Measurements from ENCODE around the gene CRYBG3.

Gene CRYBG3

DNA sequence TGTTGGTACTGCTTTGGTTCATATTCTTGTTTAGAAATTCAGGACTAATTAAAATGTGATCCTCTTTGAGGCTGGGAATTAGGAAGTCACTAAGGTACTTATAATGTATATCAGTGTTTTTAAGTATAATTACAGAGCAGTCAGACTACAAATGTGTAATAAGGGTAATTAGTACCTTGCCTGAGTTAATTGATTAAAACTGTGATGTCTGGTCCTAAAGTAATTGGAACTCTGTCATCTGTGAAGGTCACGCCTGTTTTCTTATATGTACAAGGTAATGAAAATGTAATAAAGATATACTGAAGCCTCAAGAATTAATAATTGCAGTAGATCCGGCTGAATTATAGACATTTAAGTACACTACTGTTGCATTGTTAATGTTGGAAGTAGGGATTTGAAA is 117.6 kb downstream of the CRYBG3 start:
- TF ChIP-seq, protein P1, sequence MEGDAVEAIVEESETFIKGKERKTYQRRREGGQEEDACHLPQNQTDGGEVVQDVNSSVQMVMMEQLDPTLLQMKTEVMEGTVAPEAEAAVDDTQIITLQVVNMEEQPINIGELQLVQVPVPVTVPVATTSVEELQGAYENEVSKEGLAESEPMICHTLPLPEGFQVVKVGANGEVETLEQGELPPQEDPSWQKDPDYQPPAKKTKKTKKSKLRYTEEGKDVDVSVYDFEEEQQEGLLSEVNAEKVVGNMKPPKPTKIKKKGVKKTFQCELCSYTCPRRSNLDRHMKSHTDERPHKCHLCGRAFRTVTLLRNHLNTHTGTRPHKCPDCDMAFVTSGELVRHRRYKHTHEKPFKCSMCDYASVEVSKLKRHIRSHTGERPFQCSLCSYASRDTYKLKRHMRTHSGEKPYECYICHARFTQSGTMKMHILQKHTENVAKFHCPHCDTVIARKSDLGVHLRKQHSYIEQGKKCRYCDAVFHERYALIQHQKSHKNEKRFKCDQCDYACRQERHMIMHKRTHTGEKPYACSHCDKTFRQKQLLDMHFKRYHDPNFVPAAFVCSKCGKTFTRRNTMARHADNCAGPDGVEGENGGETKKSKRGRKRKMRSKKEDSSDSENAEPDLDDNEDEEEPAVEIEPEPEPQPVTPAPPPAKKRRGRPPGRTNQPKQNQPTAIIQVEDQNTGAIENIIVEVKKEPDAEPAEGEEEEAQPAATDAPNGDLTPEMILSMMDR (IDR thresholded peaks at IDR 0.05): no peak

DNA sequence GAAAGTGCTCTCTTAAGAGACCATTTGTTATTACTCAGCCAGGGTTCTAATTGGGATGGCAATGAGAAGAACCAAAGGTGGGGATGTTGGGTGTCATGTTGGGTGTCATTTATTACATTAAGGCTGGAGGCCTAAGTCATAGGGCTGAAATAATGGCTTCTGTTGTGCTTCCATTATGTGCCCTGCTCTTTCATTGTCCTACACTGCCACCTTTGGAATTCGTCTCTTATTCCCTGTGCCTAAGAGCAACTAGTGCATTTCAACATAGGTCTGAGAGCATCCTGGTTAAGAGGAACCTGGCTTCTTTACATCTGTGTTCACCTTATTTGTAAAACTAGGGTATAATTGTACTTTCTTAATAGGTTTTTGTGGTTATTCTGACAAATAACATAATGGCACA is 118.2 kb downstream of the CRYBG3 start:
- TF ChIP-seq, protein P1 (IDR thresholded peaks at IDR 0.05): no peak

DNA sequence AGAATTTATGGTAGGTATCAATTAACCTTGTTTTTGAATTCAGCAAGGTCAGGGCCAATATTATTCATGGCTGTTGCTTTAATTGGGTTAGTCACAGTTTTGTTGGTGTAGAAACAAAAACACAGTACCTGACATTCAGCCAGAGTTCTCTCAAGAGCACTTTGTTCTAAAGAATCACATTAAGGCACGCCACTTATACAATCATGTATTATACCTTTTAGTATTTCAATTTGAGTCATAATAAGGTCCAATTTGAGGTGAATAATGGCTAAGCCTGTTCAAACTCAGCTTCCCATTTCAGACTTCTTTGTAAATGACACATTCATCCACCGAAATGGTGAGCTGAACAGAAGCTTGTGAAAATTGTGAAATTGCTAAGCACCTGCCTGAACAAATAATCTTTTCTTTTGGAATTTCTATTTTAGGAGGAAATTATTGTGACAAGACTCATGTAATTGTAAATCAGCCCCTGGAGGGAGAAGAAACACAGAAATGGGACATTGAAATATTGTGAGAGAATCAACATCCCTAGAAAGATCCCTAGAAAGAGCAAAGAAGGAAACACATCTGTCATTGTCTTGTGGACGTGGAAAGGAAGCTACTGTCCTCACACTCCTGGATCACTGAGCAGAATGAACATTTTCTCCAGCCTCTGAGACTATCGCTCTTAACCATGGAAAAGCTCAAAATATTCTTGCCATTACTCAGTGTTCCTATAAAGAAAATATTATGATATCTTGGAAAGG is 121.2 kb downstream of the CRYBG3 start:
- TF ChIP-seq, protein P1 (IDR thresholded peaks at IDR 0.05): no peak

DNA sequence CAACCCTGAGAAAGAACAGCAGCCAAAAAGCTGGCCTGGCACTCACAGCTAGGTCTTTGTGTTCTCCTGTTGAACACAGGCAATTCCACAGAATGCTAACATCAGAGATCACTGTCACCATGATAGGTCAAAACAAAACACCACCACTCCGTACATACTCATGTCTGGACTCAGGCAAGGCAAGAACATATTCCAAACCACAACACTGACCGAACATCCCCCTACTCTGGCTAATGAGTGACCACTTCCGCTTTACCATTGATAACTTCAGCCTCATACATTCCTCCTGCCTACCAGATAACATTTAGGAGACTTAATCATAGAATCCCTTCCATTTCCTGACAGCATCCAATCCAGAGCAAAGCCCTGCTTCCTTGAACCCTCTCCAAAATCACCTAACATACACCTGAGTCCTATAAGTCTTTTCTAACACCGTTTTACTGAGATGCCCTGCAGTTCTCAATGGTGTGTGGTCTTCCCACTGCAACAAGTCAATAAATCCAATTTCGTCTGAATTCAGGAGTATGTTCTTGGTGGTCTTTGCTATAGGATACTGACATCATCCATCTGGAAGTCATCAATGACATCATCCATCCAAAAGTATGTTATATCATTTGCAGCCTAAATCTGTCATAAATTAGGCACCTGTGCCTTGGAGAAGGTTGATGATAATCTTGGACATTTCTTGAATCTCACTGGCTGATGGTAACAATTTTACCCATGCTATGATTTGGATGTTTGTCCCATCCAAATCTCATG is 126.7 kb downstream of the CRYBG3 start:
- TF ChIP-seq, protein P1 (IDR thresholded peaks at IDR 0.05): no peak

- TF ChIP-seq, protein P1 (IDR thresholded peaks at IDR 0.05): no peak
Observed at GRCh38 chr3:97949110-97949485, 127.3 kb downstream of the CRYBG3 start.

- TF ChIP-seq, protein P1 (IDR thresholded peaks at IDR 0.05): no peak
Observed at GRCh38 chr3:97949743-97950142, 127.9 kb downstream of the CRYBG3 start.

DNA sequence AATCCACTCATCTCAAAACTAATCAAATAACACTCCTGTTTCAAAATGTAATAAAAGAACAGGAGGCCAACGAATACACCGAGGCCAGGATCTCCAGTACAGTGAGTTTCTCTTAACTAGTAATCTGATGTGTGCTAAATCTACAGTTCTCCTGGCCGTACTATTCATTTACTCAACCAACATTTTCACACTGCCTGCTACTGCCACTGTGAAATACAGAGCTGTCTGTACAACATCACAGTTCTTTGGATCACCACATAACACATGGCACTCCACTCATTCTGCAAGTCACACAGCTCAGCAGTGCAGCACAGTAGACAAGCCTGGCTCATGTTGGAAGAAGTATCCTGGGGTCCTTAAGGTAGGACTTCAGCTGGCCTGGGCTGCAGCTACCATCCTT is 128.5 kb downstream of the CRYBG3 start:
- TF ChIP-seq, protein P1 (IDR thresholded peaks at IDR 0.05): no peak
